Gastroesophageal sphincter (tissue), 3 donors: ENCODE measurements around the gene ZNF750.

Experiments
- EP300 ChIP-seq: sonication (generic); formaldehyde crosslinking; IDR thresholded peaks from one replicate; pipeline ENCODE4 v1.6.1; 2017; ENCODE audit warnings: antibody characterized with exemption, mild to moderate bottlenecking
- POLR2A ChIP-seq, 2 donors: fragments of 450-650 bp; IDR thresholded peaks; one replicate each; pipeline ENCODE4 v1.6.1; 2017; ENCODE audit warnings: antibody characterized with exemption in 2 of 2, mild to moderate bottlenecking in 2 of 2, moderate library complexity in 1 of 2
- POLR2AphosphoS5 ChIP-seq: sonication (generic); formaldehyde crosslinking; IDR thresholded peaks from one replicate; pipeline ENCODE4 v1.6.1; 2017; ENCODE audit warnings: antibody characterized with exemption
- TF ChIP-seq, protein P1 (sequence below), 4 experiments: fragments of 200-600 bp in 2 of 4; fragments of 450-650 bp in 2 of 4; sonication (generic) in 1 of 4; IDR thresholded peaks; one replicate each; pipeline ENCODE4 v1.5.1; 2017 to 2019; ENCODE audit warnings: antibody characterized with exemption in 4 of 4, mild to moderate bottlenecking in 2 of 4, moderate library complexity in 2 of 4

DNA sequence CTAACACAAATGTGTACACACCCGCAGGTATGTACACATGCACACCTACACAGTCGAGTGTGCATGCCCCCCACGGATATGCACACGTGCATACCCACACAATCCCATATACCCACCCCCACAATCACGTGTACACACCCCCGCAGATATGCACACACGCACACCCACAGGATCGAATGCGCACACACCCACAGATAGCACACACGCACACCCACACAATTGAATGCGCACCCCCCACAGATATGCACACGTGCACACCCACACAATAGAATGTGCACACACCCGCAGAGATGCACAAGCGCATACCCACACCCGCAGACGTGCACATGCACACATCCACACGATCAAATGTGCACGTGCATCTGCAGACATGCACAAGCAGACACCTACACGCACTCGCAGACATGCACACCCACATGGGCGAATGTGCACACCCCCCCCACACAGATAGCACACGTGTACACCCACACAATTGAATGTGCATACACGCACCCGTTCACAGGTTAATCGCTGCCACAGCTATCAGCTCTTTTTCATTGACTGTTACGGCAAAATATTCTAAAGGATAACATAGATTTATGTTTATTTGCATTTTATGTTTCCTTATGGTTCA is 10.8 kb downstream of the ZNF750 start:
- TF ChIP-seq, protein P1, sequence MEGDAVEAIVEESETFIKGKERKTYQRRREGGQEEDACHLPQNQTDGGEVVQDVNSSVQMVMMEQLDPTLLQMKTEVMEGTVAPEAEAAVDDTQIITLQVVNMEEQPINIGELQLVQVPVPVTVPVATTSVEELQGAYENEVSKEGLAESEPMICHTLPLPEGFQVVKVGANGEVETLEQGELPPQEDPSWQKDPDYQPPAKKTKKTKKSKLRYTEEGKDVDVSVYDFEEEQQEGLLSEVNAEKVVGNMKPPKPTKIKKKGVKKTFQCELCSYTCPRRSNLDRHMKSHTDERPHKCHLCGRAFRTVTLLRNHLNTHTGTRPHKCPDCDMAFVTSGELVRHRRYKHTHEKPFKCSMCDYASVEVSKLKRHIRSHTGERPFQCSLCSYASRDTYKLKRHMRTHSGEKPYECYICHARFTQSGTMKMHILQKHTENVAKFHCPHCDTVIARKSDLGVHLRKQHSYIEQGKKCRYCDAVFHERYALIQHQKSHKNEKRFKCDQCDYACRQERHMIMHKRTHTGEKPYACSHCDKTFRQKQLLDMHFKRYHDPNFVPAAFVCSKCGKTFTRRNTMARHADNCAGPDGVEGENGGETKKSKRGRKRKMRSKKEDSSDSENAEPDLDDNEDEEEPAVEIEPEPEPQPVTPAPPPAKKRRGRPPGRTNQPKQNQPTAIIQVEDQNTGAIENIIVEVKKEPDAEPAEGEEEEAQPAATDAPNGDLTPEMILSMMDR (IDR thresholded peaks at IDR 0.05), result no peak
- TF ChIP-seq POLR2A (IDR thresholded peaks at IDR 0.05) (no peak), POLR2AphosphoS5 (no peak), EP300 (no peak)
